ENCODE results near the gene FOXP2. TPM values are rescaled to one million over a fixed set of nuclear protein-coding genes. Genes with fewer than 3 reads are reported as not detected.

The FOXP2 gene
- total and polyA plus RNA-seq, 2 of the 4 experiments (the other 2 are of a cell fraction) = 0.89 to 1.1 TPM

DNA sequence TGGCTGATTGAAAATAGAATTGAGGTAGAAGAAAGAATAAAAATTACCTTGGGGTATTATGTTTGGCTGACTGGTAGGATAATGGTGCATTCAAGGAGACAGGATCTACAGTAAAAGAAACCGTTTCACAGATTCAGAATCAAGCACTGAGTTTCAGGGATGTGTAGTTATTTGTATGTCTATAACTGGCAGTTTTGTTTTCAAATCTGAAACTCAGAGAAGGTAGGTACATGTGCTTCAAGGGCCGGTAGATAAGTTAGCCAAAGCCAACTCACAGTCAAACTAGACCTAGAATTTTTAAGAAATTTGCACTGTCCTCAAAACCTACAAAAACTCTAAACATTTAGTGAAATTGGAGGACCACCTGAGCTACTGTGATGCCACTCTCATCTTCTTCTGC is 191.5 kb downstream of the FOXP2 start:
- Histone ChIP-seq H3K4ac (ENCODE audit: low read depth, low read length) (no peak overlapping the region), H3K23ac (ENCODE audit: low read depth, low read length) (no peak overlapping the region), H2BK20ac (ENCODE audit: low read depth, low read length) (no peak overlapping the region), H3K9me1 (ENCODE audit: insufficient read depth, low read length) (no peaks in the 10 kb centered on the region), H3K4me3 (ENCODE audit: insufficient read depth, low read depth, low read length) (no peak overlapping the region), H3K9me3 (ENCODE audit: control insufficient read depth, insufficient read depth, low read length) (no peaks in the 10 kb centered on the region), H3K27me3 (ENCODE audit: control insufficient read depth, insufficient read depth, low read length) (no peaks in the 10 kb centered on the region), H3K27ac (ENCODE audit: insufficient read depth, low read length) (no peak overlapping the region), H4K20me1 (ENCODE audit: insufficient read depth, low read length) (no peaks in the 10 kb centered on the region), H2AFZ (replicated peaks; ENCODE audit: low read length, poor library complexity) (no peak overlapping the region), H3K56ac (ENCODE audit: extremely low read depth, insufficient read depth, low read length) (no peak overlapping the region), H2BK5ac (ENCODE audit: low read depth, low read length, poor library complexity, severe bottlenecking) (no peak overlapping the region), H3K4me2 (ENCODE audit: low read depth, low read length) (no peak overlapping the region), H3K14ac (replicated peaks; ENCODE audit: low read depth, low read length) (no peak overlapping the region), H3K79me1 (ENCODE audit: low read depth in 1 of 2, low read length in 2 of 2) (no peaks in the 10 kb centered on the region), H3K18ac (ENCODE audit: low read depth, low read length) (no peak overlapping the region), H2BK15ac (ENCODE audit: low read depth, low read length) (no peak overlapping the region), H2AK5ac (ENCODE audit: low read depth, low read length) (no peak overlapping the region), H3K9ac (ENCODE audit: low read depth, low read length) (no peak overlapping the region), H4K91ac (ENCODE audit: insufficient read depth, low read depth, low read length) (no peak overlapping the region), H3K36me3 (ENCODE audit: control insufficient read depth, insufficient read depth, low read length) (no peaks in the 10 kb centered on the region), H4K5ac (ENCODE audit: low read depth, low read length) (no peak overlapping the region), H2AK9ac (replicated peaks; ENCODE audit: low read depth, low read length, poor library complexity) (no peak overlapping the region), H3K4me1 (ENCODE audit: control insufficient read depth, insufficient read depth, low read length) (no peaks in the 10 kb centered on the region), H2BK120ac (ENCODE audit: low read depth, low read length) (no peak overlapping the region), H4K8ac (ENCODE audit: low read depth in 2 of 2, low read length in 2 of 2) (no peak overlapping the region)
- DNase-seq (no peak), ATAC-seq (ENCODE audit: low read depth) (no peak)
- dilution Hi-C loops (cut with HindIII; ENCODE audit: low sequenced_read_pairs, unreplicated experiment) = no loop called here
- WGBS, 2 experiments (ENCODE audit: extremely low coverage in 2 of 2, insufficient read length in 1 of 2) = no CpG with 5 or more reads among the region's 2 CpGs
- POLR2A ChIA-PET (ENCODE audit: unreplicated experiment) = no interaction called here
- CTCF ChIA-PET = no interaction called here
- no TSS peak for BruUV-seq (replicated peaks)
- no peak for TF ChIP-seq SMC3 (IDR thresholded peaks at IDR 0.05; ENCODE audit: low read depth, low read length)
- TF ChIP-seq RAD21 (IDR thresholded peaks at IDR 0.05; ENCODE audit: low read length) = no peak
- no peak for TF ChIP-seq POLR2A (IDR thresholded peaks at IDR 0.05; ENCODE audit: low read depth, low read length)
- TF ChIP-seq, protein P1, sequence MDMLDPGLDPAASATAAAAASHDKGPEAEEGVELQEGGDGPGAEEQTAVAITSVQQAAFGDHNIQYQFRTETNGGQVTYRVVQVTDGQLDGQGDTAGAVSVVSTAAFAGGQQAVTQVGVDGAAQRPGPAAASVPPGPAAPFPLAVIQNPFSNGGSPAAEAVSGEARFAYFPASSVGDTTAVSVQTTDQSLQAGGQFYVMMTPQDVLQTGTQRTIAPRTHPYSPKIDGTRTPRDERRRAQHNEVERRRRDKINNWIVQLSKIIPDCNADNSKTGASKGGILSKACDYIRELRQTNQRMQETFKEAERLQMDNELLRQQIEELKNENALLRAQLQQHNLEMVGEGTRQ (IDR thresholded peaks at IDR 0.05; ENCODE audit: low read depth, low read length) = no peak
- TF ChIP-seq, protein P2, sequence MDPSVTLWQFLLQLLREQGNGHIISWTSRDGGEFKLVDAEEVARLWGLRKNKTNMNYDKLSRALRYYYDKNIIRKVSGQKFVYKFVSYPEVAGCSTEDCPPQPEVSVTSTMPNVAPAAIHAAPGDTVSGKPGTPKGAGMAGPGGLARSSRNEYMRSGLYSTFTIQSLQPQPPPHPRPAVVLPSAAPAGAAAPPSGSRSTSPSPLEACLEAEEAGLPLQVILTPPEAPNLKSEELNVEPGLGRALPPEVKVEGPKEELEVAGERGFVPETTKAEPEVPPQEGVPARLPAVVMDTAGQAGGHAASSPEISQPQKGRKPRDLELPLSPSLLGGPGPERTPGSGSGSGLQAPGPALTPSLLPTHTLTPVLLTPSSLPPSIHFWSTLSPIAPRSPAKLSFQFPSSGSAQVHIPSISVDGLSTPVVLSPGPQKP (IDR thresholded peaks at IDR 0.05; ENCODE audit: borderline replicate concordance, low read depth, low read length) = no peak
- TF ChIP-seq RFX5 (IDR thresholded peaks at IDR 0.05; ENCODE audit: low read depth, low read length) = no peak
- no peak for TF ChIP-seq CEBPB (IDR thresholded peaks at IDR 0.05; ENCODE audit: low read depth, low read length)
- TF ChIP-seq, protein P3, sequence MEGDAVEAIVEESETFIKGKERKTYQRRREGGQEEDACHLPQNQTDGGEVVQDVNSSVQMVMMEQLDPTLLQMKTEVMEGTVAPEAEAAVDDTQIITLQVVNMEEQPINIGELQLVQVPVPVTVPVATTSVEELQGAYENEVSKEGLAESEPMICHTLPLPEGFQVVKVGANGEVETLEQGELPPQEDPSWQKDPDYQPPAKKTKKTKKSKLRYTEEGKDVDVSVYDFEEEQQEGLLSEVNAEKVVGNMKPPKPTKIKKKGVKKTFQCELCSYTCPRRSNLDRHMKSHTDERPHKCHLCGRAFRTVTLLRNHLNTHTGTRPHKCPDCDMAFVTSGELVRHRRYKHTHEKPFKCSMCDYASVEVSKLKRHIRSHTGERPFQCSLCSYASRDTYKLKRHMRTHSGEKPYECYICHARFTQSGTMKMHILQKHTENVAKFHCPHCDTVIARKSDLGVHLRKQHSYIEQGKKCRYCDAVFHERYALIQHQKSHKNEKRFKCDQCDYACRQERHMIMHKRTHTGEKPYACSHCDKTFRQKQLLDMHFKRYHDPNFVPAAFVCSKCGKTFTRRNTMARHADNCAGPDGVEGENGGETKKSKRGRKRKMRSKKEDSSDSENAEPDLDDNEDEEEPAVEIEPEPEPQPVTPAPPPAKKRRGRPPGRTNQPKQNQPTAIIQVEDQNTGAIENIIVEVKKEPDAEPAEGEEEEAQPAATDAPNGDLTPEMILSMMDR (conservative IDR thresholded peaks at IDR 0.05; ENCODE audit: low read depth, low read length) = no peak
- TF ChIP-seq BHLHE40 (IDR thresholded peaks at IDR 0.05; ENCODE audit: low read depth, low read length) = no peak
- TF ChIP-seq MAZ (IDR thresholded peaks at IDR 0.05; ENCODE audit: borderline replicate concordance, low read depth, low read length) = no peak
- TF ChIP-seq RCOR1 (IDR thresholded peaks at IDR 0.05; ENCODE audit: insufficient replicate concordance, low read length) = no peak
- TF ChIP-seq MAFK (IDR thresholded peaks at IDR 0.05; ENCODE audit: low read depth, low read length) = no peak
- TF ChIP-seq NFE2L2 (IDR thresholded peaks at IDR 0.05; ENCODE audit: low read depth, low read length) = no peak
- no peak for TF ChIP-seq MXI1 (IDR thresholded peaks at IDR 0.05; ENCODE audit: borderline replicate concordance, low read depth, low read length)
- no peak for TF ChIP-seq CHD1 (IDR thresholded peaks at IDR 0.05; ENCODE audit: low read depth, low read length)
- intact Hi-C loops (cut with micrococcal nuclease) = no loop called here
- in situ Hi-C loops (cut with MboI; ENCODE audit: low sequenced_read_pairs) = no loop called here

Measured in IMR-90 (cell line).